HG03442 (cell line): ENCODE measurements around the gene SHC4.
A peak's percentile ranks its signal among the peaks of the same experiment; 100 is the strongest.
"Not testable (repeated sequence)": the region's sequence is repeated elsewhere in the genome, so short reads cannot be mapped to it uniquely, and the experiment has no call there.

Experiments used
- ATAC-seq: cut with Tn5 transposase; IDR thresholded peaks from one replicate; pipeline ENCODE4 v1.9.1; 2021; ENCODE audit warnings: mild to moderate bottlenecking, moderate library complexity; ENCODE audit not compliant: unreplicated experiment

The SHC4 gene

DNA sequence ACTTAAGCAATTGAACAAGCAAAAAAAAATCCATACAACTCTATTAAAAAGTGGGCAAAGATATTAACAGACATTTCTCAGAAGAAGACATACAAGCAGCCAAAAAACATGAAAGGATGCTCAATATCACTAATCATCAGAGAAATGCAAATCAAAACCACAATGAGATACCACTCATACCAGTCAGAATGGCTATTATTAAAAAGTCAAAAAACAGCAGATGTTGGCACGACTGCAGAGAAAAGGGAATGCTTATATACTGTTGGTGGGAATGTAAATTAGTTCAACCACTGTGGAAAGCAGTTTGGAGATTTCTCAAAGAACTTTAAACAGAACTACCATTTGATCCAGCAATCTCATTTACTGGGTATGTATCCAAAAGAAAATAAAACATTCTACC lies 7.2 kb upstream of the SHC4 start:
- not testable (repeated sequence) for ATAC-seq

- no peak for ATAC-seq
Measured at GRCh38 chr15:48968066-48968465, 4.3 kb upstream of the SHC4 start.

GRCh38 chr15:48967336-48967735 lies 3.6 kb upstream of the SHC4 start:
- ATAC-seq, result no peak

GRCh38 chr15:48966595-48967301 lies 3.0 kb upstream of the SHC4 start:
- peak; percentile 87 for ATAC-seq

- peak; percentile 69 for ATAC-seq
Measured at GRCh38 chr15:48965972-48966371, 2.3 kb upstream of the SHC4 start.

DNA sequence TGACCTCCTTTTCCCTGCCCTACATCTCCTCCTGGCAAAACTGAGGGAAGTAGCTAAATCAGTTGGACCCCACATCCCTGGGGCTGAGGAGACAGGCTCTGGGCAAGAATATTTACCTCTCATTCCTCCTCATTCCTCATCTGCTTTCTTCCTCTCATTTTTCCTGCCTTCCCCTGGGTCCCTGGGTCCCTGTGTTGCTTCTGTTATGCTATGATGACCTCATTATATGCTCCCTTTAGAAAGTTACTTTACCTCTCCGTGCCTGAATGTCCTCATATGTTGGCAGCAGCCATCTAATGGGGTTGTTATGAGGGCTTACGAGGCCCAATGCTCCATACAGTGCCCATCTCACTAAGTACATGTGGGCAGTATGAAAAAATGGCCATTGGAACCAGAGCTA lies 1.2 kb upstream of the SHC4 start:
- no peak for ATAC-seq

- no peak for ATAC-seq
Measured at GRCh38 chr15:48962662-48963523, 826 bp downstream of the SHC4 start.

- no peak for ATAC-seq
Measured at GRCh38 chr15:48955967-48956366, 7.8 kb downstream of the SHC4 start.

DNA sequence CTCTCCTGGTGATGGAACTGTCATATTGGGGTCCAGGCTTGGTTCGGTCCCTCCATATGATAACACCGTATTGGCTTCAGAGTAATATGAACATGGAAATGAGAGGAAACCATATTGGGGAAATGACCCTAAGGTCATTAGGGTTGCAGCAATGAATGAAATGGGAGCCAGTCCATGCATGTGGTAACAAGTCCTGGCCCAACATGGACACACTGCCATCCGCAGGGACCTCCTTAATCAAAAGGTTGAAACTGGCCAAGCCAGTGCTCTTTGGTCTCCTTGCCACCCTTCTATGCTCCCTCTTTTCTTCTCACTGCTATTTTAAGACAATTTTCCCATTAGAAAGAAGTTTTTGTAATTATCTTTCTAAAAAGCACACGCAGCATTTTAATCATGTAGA lies 8.3 kb downstream of the SHC4 start:
- ATAC-seq, result no peak

DNA sequence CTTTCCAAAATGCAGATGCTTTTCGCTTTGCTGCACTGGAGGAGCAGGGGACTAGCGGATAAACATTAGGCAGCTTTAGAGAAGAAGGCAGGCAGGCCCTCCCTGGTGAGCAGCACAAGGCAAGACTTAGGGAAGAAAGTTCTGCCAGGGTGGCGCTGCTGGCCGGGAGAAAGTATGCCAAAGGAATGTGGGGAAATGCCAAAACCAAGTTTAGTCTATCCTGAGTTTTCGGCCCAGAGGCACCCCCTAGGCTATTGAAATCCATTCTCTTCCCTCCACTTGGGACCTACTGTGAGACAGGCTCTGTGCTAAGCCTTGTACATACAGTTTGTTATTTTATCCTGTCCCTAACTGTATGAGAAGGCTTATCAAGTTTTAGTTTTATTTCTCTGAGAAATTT lies 9.2 kb downstream of the SHC4 start:
- ATAC-seq, result no peak

- no peak for ATAC-seq
Measured at GRCh38 chr15:48946840-48947187, 16.9 kb downstream of the SHC4 start.

DNA sequence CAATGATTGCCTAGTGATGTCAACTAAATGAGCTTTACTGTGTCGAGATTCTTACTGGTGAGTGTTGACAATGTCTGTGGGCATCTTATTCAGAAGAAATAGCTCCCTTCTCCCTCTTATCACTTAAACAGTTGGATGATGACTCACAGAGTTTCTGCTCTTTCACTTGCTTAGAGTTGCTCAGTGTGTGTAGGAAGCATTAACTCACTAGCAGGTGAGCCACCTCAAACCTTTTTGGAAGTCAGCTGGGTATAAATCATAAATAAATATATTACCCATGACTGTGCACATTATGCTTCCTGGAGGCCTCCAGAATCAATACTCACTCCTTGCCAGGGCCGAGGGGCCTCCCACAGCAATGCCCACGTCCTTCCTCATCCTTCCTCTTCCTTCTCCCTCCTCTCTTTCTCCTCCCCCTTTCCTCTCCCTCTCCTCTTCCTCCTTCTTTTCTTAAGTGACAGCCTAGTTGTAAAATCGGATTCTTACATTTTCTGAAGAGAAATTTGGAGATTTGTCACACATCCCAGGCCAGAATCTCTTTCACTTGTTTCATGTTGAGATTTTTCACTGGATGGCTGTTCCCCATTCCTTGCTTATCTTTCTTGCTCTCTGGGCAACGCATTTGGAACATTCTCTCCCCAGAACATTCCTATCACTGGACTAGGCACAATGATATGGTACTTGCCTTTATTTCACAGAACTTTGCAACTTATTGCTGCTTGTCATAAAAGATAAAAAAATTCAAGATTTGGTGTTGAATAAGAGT lies 17.5 kb downstream of the SHC4 start:
- ATAC-seq, result peak; percentile 46

DNA sequence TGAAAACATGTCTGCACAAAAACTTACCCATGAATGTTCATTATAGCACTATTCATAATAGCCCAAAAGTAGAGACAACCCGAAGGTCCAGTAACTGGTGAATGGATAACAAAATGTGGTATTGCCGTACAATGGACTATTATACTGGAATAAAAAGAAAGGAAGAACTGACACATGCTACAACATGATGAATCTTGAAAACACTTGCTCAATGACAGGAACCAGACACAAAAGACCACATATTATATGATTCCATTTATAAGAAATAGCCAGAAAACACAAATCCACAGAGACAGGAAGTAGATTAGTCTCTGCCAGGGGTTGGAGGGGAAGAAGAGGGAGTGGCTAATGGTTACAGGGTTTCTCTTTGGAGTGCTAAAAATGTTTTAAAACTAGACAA lies 18.3 kb downstream of the SHC4 start:
- ATAC-seq, result no peak

- no peak for ATAC-seq
Measured at GRCh38 chr15:48941904-48942303, 21.8 kb downstream of the SHC4 start.

GRCh38 chr15:48940508-48940907 lies 23.2 kb downstream of the SHC4 start:
- ATAC-seq, result peak; percentile 93

- no peak for ATAC-seq
Measured at GRCh38 chr15:48939648-48940047, 24.1 kb downstream of the SHC4 start.

GRCh38 chr15:48937886-48938285 lies 25.8 kb downstream of the SHC4 start:
- ATAC-seq, result no peak

GRCh38 chr15:48936666-48937065 lies 27.1 kb downstream of the SHC4 start:
- no peak for ATAC-seq

DNA sequence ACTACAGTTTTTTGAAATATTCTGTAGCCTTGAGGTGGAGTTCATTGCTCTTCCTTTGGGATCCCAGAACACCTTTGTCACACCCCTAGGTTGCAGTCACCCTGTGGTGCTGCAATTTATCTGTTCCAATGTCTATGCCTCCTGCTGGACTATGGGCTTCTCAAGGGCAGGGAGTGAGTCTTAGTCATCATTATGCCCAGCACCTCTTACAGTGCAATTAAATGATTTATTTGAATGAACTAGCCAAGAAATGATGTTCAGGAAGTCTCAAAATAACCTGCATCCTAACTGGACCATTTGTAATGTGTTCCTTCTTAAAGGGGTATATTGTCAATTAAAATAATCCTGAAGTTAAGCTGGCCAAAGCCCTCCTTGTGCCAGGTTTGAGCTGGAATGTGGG lies 28.5 kb downstream of the SHC4 start:
- ATAC-seq, result no peak

DNA sequence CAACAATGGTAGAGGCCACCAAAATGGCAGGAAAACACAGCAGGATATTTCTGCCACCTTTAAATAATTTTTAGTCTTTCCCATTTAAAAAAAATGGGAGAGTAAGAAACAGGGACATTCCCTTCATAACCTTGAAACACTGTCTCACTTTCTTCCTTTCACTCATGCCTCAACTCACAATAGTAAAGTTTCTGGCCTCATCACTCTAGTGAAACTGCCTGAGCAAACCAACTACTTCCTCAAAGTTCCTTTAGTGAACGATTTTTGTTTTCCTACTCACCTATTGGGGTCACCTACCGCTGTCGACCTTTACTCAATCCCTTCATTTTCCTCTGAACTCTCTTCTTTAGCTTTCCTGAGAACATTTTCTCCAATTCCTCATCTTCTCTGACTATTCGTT lies 33.0 kb downstream of the SHC4 start:
- no peak for ATAC-seq

DNA sequence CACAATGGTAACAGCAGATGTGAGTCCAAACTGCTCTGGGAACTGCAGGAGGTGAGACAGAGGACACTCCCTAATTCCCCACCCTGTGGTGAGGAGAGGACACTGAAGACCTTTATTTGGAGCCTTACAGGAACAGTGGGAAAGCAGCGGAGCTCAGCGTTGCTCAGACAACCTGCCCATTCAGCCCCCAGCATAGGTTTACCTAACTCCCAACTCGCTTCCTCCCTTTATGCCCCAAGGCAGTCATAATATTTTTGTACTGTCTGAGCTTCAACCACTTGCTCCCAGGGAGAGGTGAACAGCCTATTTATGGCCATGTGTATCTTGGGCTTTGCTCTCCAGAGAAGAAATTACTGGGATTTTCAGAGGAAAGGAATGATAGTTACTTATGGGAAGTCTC lies 34.1 kb downstream of the SHC4 start:
- no peak for ATAC-seq
